Measurements from ENCODE around the gene MAL.

DNA sequence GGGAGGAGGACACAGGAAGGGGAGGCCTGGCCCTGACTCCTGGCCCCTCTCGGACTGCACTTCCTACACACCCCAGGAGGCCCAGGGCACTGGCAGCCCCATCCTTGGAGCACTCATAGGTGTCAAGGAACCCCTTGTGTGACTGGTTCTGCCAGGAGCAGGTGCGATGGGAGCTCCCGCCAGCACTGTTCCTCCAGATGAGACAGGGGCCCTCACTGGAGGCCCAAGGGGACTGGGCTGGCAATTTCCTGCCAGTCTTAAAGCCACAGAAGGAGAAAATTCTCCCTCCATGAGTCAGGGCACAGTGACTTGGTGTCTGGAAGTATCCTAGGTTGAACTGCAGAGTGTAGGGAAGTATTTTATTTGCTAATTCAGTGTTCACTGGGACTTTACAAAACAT lies 42.8 kb upstream of the MAL start:
- TF ChIP-seq CTCF (IDR thresholded peaks at IDR 0.05): no peak
- TF ChIP-seq POLR2A (IDR thresholded peaks at IDR 0.05): no peak
- TF ChIP-seq POLR2AphosphoS5 (IDR thresholded peaks at IDR 0.05): no peak

Data from suprapubic skin (tissue), 4 donors.